Central memory CD4-positive, alpha-beta T cell (primary cell): ENCODE results near the gene TES.
"Not testable (repeated sequence)": the region's sequence is repeated elsewhere in the genome, so short reads cannot be mapped to it uniquely, and the experiment has no call there.

Source experiments
- DNase-seq: peaks from one replicate; pipeline ENCODE4 v3.0.0; 2022
- total RNA-seq, 3 experiments: gene quantifications; one replicate each; lab custom pipeline; 2026; lab: John Stamatoyannopoulos, UW

The TES gene
- total RNA-seq = 87.2 to 274 (median 116) reads per million in 3 experiments

GRCh38 chr7:116210345-116211005 is at the start of gene TES:
TES (plus strand) TSS chr7:116210539; CDS start chr7:116210708, 169 bp downstream.
- peak; percentile 63 for DNase-seq

GRCh38 chr7:116161728-116162127 is 48.6 kb upstream of the TES start:
- no peak for DNase-seq

- no peak for DNase-seq
Measured at GRCh38 chr7:116162254-116162653, 48.1 kb upstream of the TES start.

GRCh38 chr7:116162992-116163391 is 47.3 kb upstream of the TES start:
- no peak for DNase-seq

GRCh38 chr7:116164552-116165306 is 45.6 kb upstream of the TES start:
- no peak for DNase-seq

GRCh38 chr7:116165717-116166116 is 44.6 kb upstream of the TES start:
- DNase-seq = no peak

GRCh38 chr7:116166156-116166555 is 44.2 kb upstream of the TES start:
- DNase-seq = no peak

GRCh38 chr7:116167177-116167576 is 43.2 kb upstream of the TES start:
- DNase-seq = no peak

- DNase-seq = no peak
Measured at GRCh38 chr7:116169060-116169459, 41.3 kb upstream of the TES start.

- no peak for DNase-seq
Measured at GRCh38 chr7:116170180-116170579, 40.2 kb upstream of the TES start.

GRCh38 chr7:116171094-116171493 is 39.2 kb upstream of the TES start:
- DNase-seq = no peak

- no peak for DNase-seq
Measured at GRCh38 chr7:116172353-116172752, 38.0 kb upstream of the TES start.

- peak; percentile 51 for DNase-seq
Measured at GRCh38 chr7:116173051-116174028, 37.0 kb upstream of the TES start.

GRCh38 chr7:116175095-116175494 is 35.2 kb upstream of the TES start:
- not testable (repeated sequence) for DNase-seq

- no peak for DNase-seq
Measured at GRCh38 chr7:116176226-116176625, 34.1 kb upstream of the TES start.

GRCh38 chr7:116177009-116177408 is 33.3 kb upstream of the TES start:
- no peak for DNase-seq

GRCh38 chr7:116180302-116180701 is 30.0 kb upstream of the TES start:
- peak; percentile 62 for DNase-seq

GRCh38 chr7:116182023-116182422 is 28.3 kb upstream of the TES start:
- no peak for DNase-seq

- no peak for DNase-seq
Measured at GRCh38 chr7:116185450-116185849, 24.9 kb upstream of the TES start.

- DNase-seq = no peak
Measured at GRCh38 chr7:116185956-116186355, 24.4 kb upstream of the TES start.

GRCh38 chr7:116187400-116187799 is 22.9 kb upstream of the TES start:
- no peak for DNase-seq

GRCh38 chr7:116193329-116194087 is 16.8 kb upstream of the TES start:
- DNase-seq = no peak
